NK-92 (cell line): Measurements from ENCODE around the gene TRAF2.
A peak's percentile ranks its signal among the peaks of the same experiment; 100 is the strongest.

Experiments used
- DNase-seq: peaks from one replicate; lab custom pipeline; 2025; ENCODE audit not compliant: unreplicated experiment; lab: John Stamatoyannopoulos, UW

Gene TRAF2

DNA sequence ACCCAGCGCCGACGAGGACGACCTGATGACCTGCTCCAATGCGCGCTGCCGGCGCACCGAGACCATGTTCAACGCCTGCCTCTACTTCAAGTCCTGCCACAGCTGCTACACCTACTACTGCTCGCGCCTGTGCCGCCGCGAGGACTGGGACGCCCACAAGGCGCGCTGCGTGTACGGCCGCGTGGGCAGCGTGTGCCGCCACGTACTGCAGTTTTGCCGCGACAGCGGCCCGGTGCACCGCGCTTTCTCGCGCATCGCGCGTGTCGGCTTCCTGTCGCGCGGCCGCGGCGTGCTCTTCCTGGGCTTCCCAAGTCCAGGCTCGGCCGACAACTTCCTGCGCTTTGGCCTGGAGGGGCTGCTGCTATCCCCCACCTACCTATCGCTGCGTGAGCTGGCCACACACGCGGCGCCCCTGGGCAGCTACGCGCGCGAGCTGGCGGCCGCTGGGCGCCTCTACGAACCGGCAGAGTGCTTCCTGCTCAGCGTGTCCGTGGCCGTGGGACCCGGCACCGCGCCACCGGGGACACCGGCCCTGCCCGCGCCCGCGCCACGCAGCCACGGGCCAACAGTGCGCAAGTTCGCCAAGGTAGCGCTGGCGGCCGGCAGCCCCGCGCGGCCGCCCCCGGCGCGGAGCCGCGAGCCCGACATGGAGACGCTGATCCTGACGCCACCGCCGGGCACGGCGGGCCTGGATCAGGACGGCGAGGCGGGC lies 39.8 kb upstream of the TRAF2 start:
- no peak for DNase-seq

DNA sequence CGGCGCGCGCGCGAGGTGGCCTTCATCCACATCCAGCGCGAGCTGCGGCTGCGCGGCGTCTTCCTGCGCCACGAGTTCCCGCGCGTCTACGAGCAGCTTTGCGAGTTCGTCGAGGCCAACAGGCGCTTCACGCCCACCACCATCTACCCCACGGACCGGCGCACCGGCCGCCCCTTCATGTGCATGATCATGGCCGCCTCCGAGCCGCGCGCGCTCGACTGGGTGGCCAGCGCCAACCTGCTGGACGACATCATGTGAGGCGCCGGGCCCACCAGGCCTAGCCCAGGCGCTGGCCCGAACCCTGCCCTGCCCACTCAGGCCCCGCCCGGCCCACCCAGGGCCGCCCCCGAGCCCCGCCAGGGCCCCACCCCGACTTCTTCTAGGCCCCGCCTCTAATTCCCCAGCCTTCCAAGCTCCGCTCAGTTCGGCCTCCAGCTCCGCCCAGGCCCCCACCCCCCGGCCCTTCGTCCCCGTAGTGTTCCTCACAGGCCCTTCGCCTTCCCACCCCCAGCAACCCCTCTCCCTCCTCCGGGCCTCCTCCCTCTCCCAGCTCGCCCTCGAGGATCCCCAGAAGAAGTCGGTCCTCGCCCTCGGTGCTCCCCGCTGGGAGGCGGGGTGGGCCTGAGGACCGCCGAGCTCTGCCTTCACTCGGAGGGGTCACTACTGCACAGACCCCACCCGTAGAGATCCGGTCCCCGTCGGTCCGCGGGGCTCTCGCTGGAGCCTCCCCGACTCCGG lies 39.1 kb upstream of the TRAF2 start:
- DNase-seq: no peak

DNA sequence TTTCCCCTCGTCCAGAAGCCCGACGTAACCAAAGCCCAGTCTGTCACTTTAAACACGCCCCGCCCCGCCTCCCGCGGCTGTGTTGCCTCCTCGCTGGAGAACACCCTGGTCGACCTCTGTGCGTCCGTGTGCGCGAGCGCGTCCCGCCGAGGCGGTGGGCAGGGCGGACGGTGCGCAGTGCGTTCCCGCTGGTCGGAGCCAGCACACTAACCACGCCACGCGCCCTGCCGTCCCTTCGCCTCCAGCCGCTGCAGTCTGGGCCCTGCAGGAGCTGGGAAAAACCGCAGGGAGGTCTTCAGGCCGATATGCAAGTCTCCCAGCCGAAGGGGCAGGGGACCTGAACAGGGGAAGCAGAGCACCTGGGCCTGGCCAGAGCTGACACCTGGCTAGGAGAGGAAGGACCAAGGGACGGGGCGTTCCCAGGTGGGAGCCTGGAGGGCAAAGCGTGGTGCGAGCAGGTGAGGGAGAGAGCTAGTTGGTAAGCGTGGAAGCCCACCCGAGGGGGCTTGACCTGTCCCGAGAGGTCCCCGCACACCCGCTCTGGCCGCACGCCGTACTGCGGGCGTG lies 38.4 kb upstream of the TRAF2 start:
- no peak for DNase-seq

DNA sequence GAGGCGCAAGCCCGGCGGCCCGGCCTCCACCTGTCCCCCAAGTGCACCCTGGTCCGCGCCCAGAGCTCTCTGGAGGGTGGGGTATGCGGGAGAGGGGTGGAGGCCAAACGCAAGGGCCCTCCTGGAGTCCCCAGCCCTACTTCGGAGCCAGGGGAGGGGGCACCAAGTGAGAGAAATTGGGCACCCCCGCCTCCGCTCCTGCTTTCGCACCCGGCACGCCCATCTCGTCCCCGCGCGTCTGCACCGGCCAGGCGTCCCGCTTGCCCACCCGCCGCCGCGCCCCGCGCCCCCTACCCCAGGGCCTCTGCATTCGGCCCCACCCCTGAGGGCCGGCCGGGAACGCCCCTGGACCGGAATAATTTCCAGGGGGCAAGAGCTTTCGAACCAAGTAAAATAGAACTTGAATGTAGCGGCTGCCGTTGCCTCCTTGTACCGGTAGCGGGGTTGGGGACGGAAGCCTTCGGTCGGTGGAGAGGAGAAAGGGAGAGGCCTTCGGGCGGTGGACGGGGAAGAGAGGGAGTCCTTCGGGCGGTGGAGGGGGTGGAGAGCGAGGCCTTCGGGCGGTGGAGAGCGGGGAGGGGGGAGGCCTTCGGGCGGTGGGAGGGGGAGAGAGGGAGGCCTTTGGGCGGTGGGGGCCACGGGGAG lies 37.8 kb upstream of the TRAF2 start:
- DNase-seq: no peak

DNA sequence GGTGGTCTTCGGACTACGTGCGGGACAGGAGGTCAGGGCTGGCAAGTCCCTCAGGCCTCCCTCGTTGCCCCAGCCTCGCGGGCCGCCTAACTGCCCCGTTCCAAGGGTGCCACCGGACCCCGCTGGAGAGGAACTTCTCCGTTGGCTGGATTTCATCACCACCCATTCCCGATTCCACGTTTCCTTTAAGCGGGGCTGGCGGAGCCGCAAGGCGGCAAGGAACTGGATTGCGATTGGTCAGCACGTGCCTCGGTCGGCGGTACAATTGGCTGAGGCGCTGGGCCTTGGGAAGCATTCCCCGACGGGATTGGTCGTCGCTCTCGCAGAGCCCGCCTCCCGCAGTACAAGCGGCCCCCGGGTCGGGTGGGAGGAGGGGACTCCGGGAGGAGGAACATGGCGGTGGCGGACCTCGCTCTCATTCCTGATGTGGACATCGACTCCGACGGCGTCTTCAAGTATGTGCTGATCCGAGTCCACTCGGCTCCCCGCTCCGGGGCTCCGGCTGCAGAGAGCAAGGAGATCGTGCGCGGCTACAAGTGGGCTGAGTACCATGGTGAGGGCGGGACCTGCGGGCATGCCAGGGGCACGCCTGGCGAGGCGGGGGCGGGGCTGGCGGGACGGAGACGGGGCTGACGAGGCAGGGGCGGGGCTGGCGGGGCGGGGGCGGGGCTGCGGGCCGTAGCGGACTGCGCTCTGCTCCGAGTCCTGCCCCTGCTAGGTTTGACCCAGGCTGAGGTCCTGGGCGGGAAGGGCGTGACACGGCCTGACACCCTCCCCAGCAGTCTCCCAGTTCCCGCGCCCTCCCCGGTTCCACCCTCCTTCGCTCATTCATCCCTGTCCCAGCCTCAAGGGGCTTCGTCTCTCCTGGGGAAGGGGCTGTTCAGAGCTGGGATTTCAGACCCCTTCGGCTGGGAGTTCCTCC lies 37.0 kb upstream of the TRAF2 start, which contains the start of gene PHPT1:
PHPT1 (plus strand) TSS at position 372 of the 922 bp plus-strand sequence; CDS start at position 394, 22 bp downstream.
- peak; percentile 53 for DNase-seq

DNA sequence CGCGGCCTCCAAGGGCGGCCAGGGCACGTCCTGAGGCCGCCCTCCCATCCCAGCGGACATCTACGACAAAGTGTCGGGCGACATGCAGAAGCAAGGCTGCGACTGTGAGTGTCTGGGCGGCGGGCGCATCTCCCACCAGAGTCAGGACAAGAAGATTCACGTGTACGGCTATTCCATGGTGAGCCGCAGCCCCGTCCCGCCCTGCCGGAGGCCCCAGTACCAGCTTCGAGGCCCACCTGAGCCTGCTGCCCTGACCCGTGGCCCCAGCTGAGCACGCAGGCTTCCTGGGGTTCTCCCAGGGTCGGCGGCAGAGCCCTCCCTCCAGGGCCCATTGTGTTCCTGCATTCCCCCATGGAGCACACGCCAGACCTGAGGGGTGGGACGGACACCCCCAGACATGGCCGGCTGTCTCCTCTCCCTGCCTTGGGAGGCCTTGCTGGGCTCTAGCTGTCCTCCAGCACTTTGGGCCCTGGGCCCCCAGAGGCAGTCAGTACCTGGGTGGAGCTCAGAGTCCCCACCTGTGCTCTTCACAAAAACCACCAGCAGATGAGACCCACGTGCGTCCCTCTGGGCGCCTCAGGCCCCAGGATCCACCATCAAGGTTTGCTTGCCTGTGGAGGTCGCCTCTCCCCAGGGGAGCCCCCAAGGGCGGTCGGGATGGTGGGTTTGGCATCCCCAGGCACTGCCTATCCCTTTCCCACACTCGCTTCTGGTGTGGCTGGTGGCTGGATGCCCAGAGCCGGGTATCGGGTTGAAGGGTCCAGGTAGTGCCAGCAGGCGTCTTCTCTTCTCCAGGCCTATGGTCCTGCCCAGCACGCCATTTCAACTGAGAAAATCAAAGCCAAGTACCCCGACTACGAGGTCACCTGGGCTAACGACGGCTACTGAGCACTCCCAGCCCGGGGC lies 36.1 kb upstream of the TRAF2 start:
- no peak for DNase-seq

DNA sequence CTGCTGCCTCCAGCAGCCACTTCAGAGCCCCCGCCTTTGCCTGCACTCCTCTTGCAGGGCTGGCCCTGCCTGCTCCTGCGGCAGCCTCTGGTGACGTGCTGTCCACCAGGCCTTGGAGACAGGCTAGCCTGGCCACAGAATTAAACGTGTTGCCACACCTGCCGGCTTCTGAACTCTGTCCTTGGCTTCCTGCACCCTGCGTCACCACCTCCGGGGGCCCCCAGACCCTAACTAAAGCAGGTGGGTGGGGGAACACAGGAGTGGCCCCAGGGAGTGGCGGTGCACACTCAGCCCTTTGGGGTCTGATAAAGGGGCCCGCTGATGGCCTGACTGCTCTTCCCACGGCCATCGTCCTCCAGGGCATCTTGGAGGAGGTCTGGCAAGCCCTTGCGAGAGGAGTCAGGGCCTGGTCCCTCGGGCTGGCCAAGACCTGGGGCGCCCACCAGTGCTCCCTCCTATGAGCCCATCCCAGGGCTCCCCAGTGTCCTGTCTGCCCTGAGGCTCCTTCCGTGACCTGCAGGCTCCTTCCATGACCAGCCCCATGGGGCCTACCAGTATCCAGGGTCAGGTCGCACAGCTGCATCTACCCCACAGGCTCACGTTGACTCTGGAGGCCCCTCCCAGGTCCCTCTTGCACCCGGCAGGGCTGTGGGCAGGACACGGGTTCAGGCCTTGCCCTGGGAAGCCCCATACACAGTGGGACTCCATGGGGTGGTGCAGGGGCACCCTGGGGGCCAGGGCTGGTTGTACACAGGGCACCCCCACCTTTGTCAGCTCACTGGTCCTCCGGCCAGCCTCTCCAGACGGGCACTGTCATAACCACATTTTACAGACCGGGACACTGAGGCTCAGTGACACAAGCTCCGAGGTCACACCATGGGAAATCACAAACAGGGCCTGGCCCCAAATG lies 35.2 kb upstream of the TRAF2 start:
- no peak for DNase-seq

- no peak for DNase-seq
Measured at GRCh38 chr9:136851941-136852663, 34.2 kb upstream of the TRAF2 start, which contains the start of gene MAMDC4. Gene MAMDC4 (plus strand): TSS chr9:136852346. CDS start chr9:136852417, 71 bp downstream.

DNA sequence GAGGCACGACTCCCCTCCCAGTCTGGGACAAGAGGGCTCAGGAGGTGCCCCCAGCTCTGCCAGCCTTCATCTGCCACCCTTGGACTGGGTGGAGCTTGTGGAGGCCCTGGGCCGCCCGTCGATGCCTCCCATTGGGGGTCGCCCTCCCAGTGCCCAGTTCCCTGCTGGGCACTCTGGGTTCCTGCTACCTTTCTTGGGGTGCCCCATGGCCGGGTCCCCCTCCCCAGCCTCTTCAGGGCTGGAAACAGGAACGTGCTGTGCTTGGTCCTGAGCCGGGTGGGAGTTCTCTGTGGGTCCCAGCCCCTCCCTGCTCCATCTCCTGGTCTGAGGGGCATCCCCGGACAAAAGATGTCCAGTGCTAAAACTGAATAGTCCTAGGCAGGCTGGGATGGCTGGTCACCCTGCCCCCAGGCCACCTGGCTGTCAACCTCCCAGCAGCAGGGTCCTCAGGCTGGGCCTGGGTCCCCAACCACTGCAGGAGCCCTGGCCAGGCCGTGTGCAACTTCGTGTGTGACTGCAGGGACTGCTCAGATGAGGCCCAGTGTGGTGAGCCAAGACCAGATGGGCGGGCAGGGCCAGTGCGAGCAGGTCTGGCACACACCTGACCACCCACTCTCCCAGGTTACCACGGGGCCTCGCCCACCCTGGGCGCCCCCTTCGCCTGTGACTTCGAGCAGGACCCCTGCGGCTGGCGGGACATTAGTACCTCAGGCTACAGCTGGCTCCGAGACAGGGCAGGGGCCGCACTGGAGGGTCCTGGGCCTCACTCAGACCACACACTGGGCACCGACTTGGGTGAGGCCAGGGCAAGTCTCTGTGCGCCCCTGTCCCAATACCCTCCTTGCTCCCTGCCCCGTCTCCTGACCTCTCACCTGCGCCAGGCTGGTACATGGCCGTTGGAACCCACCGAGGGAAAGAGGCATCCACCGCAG lies 33.4 kb upstream of the TRAF2 start:
- DNase-seq: no peak

DNA sequence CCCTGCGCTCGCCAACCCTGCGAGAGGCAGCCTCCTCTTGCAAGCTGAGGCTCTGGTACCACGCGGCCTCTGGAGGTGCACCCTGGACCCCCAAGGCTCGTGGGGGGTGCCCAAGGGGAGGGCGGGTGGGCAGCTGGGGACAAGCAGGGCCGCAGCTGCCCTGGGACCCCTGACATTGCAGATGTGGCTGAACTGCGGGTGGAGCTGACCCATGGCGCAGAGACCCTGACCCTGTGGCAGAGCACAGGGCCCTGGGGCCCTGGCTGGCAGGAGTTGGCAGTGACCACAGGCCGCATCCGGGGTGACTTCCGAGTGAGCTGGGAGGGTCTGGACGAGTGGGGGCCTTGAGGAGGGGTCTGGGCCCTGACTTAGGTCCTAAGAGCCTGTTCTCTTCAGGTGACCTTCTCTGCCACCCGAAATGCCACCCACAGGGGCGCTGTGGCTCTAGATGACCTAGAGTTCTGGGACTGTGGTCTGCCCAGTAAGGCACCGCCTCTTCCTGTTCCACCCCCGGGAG lies 32.7 kb upstream of the TRAF2 start:
- no peak for DNase-seq

GRCh38 chr9:136854113-136854841 lies 32.0 kb upstream of the TRAF2 start:
- DNase-seq: no peak

- no peak for DNase-seq
Measured at GRCh38 chr9:136854842-136855460, 31.4 kb upstream of the TRAF2 start.

- no peak for DNase-seq
Measured at GRCh38 chr9:136855461-136856078, 30.7 kb upstream of the TRAF2 start.

DNA sequence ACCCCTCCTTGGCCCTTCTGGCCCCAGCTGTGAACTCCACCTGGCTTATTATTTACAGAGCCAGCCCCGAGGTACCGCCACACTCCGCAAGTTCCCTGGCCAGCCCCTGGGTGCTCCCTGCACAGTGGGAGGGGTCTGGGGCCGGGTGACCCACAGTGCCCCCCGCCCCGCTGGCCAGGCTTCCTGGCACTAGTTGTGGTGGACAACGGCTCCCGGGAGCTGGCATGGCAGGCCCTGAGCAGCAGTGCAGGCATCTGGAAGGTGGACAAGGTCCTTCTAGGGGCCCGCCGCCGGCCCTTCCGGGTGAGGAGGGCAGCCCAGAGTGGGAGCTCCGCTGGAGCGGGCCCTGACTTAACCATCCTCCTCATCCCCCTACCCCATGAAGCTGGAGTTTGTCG lies 30.2 kb upstream of the TRAF2 start:
- DNase-seq: no peak

GRCh38 chr9:136856541-136857141 lies 29.7 kb upstream of the TRAF2 start:
- DNase-seq: no peak
